Measurements from ENCODE around the gene AJAP1. TPM values are rescaled to one million over a fixed set of nuclear protein-coding genes. Genes with fewer than 3 reads are reported as not detected.

AJAP1 gene
- total RNA-seq, 1 donor from 2014 or later = 0.21 TPM

GRCh38 chr1:4628992-4629391 lies 25.4 kb upstream of the AJAP1 start:
- H3K9me3 Mint-ChIP-seq (ENCODE audit: unreplicated experiment) = no peaks in the 10 kb centered on the region
- H3K27ac Mint-ChIP-seq (ENCODE audit: unreplicated experiment) = no peak overlapping the region
- H3K4me3 Mint-ChIP-seq (ENCODE audit: unreplicated experiment) = no peak overlapping the region
- H3K36me3 Mint-ChIP-seq (ENCODE audit: low read depth, unreplicated experiment) = no peaks in the 10 kb centered on the region
- no peak for DNase-seq (ENCODE audit: low spot score)
- H3K27me3 Mint-ChIP-seq (ENCODE audit: unreplicated experiment) = peaks cover 4% of the 10 kb centered on the region
- H3K4me1 Mint-ChIP-seq (ENCODE audit: unreplicated experiment) = no peaks in the 10 kb centered on the region
- no peak for TF ChIP-seq CTCF (IDR thresholded peaks at IDR 0.05; ENCODE audit: unreplicated experiment)

- no peak overlapping the region for H3K27ac Mint-ChIP-seq (ENCODE audit: unreplicated experiment)
- TF ChIP-seq CTCF (IDR thresholded peaks at IDR 0.05; ENCODE audit: unreplicated experiment) = no peak
- H3K36me3 Mint-ChIP-seq (ENCODE audit: low read depth, unreplicated experiment) = no peaks in the 10 kb centered on the region
- peaks cover 4% of the 10 kb centered on the region for H3K27me3 Mint-ChIP-seq (ENCODE audit: unreplicated experiment)
- H3K4me3 Mint-ChIP-seq (ENCODE audit: unreplicated experiment) = no peak overlapping the region
- no peaks in the 10 kb centered on the region for H3K9me3 Mint-ChIP-seq (ENCODE audit: unreplicated experiment)
- DNase-seq (ENCODE audit: low spot score) = no peak
- H3K4me1 Mint-ChIP-seq (ENCODE audit: unreplicated experiment) = no peaks in the 10 kb centered on the region
Measured at GRCh38 chr1:4630561-4630960, 23.8 kb upstream of the AJAP1 start.

DNA sequence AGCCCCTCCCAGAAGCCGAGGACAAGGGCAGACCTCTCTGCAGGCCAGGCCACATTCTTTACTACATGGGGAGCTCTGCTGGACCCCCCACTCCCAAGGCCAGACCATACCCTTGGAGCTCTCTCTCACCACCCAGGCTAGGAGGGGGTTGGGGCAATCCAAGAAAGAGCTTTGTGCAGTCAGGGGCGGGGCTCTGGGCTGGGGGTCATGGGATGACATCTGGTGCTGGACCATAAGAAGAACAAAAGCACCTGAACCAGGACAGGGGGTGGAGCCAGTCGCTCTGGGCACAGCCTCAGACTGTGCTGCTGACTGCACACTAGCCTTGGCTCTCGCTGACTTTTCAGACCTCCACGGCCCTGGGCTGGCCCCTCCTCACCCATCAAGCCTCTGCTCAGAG lies 23.1 kb upstream of the AJAP1 start:
- DNase-seq (ENCODE audit: low spot score) = no peak
- TF ChIP-seq CTCF (IDR thresholded peaks at IDR 0.05; ENCODE audit: unreplicated experiment) = no peak
- Mint-ChIP-seq H3K36me3 (ENCODE audit: low read depth, unreplicated experiment) (no peaks in the 10 kb centered on the region), H3K4me3 (ENCODE audit: unreplicated experiment) (no peak overlapping the region), H3K27ac (ENCODE audit: unreplicated experiment) (no peak overlapping the region), H3K27me3 (ENCODE audit: unreplicated experiment) (peaks cover 4% of the 10 kb centered on the region), H3K4me1 (ENCODE audit: unreplicated experiment) (no peaks in the 10 kb centered on the region), H3K9me3 (ENCODE audit: unreplicated experiment) (no peaks in the 10 kb centered on the region)

DNA sequence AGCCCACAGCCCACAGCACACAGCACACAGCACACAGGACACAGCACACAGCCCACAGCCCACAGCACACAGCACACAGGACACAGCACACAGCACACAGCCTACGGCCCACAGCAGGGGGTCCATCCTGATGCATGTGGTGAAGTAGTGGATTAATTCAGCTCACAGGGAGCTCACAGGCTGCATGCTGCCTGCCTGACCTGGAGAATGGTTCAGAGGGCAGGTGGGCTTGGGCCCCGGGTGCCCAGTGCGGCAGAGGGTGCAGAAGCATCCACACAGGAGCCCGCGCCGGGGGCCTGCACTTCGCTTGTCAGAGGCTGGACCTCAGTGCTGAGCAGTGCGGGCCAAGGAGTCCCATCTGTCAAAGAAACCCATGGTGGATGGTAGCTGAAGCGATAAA lies 21.1 kb upstream of the AJAP1 start:
- H3K4me3 Mint-ChIP-seq (ENCODE audit: unreplicated experiment) = no peak overlapping the region
- peaks cover 4% of the 10 kb centered on the region for H3K27me3 Mint-ChIP-seq (ENCODE audit: unreplicated experiment)
- H3K27ac Mint-ChIP-seq (ENCODE audit: unreplicated experiment) = no peak overlapping the region
- no peak for DNase-seq (ENCODE audit: low spot score)
- H3K4me1 Mint-ChIP-seq (ENCODE audit: unreplicated experiment) = no peaks in the 10 kb centered on the region
- no peaks in the 10 kb centered on the region for H3K36me3 Mint-ChIP-seq (ENCODE audit: low read depth, unreplicated experiment)
- no peaks in the 10 kb centered on the region for H3K9me3 Mint-ChIP-seq (ENCODE audit: unreplicated experiment)
- TF ChIP-seq CTCF (IDR thresholded peaks at IDR 0.05; ENCODE audit: unreplicated experiment) = no peak

DNA sequence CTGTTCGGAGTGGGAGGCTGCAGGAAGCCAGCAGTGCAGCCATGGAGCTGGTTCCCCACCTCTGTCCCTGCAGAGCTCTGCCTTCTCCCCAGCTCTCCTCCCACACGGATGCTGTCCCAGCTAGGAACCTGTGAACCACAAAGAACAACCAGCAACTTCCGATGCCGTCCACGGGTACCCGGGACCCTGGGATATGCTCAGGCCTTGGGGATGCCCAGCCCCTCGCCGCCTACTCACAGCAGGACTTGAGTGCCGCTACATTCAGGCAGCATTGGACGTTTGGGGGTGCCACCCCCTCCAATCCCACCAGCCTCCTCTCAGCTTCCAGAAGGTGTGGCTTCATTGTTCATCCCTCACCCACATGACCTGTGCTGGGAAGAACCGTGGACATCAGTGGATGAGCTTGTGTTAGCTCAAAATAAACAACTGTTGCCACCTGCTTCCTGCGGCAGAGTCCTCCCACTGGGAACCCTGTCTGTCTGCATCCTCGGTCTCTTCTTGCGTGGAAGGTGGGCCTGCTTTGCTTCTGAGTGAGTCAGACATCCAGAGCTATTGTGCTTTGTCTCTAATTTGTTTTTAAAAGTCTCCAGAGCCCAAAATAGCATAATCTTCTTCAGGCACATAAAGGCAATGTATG lies 20.1 kb upstream of the AJAP1 start:
- Mint-ChIP-seq H3K4me1 (ENCODE audit: unreplicated experiment) (no peaks in the 10 kb centered on the region), H3K9me3 (ENCODE audit: unreplicated experiment) (no peaks in the 10 kb centered on the region), H3K27me3 (ENCODE audit: unreplicated experiment) (peaks cover 4% of the 10 kb centered on the region), H3K4me3 (ENCODE audit: unreplicated experiment) (no peak overlapping the region), H3K36me3 (ENCODE audit: low read depth, unreplicated experiment) (no peaks in the 10 kb centered on the region), H3K27ac (ENCODE audit: unreplicated experiment) (no peak overlapping the region)
- no peak for DNase-seq (ENCODE audit: low spot score)
- no peak for TF ChIP-seq CTCF (IDR thresholded peaks at IDR 0.05; ENCODE audit: unreplicated experiment)
